ENCODE data around the gene COL12A1.

Gene COL12A1

GRCh38 chr6:75223428-75223827, 17.6 kb upstream of the COL12A1 start:
- TF ChIP-seq, protein P1, sequence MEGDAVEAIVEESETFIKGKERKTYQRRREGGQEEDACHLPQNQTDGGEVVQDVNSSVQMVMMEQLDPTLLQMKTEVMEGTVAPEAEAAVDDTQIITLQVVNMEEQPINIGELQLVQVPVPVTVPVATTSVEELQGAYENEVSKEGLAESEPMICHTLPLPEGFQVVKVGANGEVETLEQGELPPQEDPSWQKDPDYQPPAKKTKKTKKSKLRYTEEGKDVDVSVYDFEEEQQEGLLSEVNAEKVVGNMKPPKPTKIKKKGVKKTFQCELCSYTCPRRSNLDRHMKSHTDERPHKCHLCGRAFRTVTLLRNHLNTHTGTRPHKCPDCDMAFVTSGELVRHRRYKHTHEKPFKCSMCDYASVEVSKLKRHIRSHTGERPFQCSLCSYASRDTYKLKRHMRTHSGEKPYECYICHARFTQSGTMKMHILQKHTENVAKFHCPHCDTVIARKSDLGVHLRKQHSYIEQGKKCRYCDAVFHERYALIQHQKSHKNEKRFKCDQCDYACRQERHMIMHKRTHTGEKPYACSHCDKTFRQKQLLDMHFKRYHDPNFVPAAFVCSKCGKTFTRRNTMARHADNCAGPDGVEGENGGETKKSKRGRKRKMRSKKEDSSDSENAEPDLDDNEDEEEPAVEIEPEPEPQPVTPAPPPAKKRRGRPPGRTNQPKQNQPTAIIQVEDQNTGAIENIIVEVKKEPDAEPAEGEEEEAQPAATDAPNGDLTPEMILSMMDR (IDR thresholded peaks at IDR 0.05) = no peak
- H3K27ac ChIP-seq = no peak overlapping the region
- no peak for DNase-seq (ENCODE audit: low spot score)
- H3K4me3 ChIP-seq = no peak overlapping the region

GRCh38 chr6:75222261-75222660, 16.4 kb upstream of the COL12A1 start:
- DNase-seq (ENCODE audit: low spot score) = no peak
- Histone ChIP-seq H3K4me3 (no peak overlapping the region), H3K27ac (no peak overlapping the region)
- TF ChIP-seq, protein P1 (IDR thresholded peaks at IDR 0.05) = no peak

GRCh38 chr6:75221116-75221515, 15.3 kb upstream of the COL12A1 start:
- TF ChIP-seq, protein P1 (IDR thresholded peaks at IDR 0.05) = no peak
- no peak overlapping the region for H3K4me3 ChIP-seq

GRCh38 chr6:75220357-75220756, 14.5 kb upstream of the COL12A1 start:
- TF ChIP-seq, protein P1 (IDR thresholded peaks at IDR 0.05) = no peak
- Histone ChIP-seq H3K27ac (no peak overlapping the region), H3K4me3 (no peak overlapping the region)
- DNase-seq (ENCODE audit: low spot score) = no peak

More at GRCh38 chr6:75221116-75221515, 15.3 kb upstream of the COL12A1 start:
- H3K27ac ChIP-seq = no peak overlapping the region
- no peak for DNase-seq (ENCODE audit: low spot score)

DNA sequence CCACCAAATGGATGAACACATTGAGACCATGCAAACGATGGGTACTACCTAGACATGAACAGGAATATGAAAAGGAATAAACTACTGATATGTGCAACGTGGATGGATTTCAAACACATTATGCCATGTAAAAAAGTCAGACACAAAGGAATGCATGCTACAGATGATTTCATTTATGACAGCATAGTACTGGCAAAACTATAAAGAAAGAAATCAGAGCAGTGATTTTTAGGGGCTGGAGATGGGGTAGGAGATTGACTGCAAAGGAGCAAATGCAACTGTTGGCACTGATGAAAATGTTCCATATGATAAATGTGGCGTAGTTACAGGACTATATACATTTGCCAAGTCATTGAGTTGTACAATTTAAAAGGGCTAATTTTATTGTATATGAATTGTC, 13.4 kb upstream of the COL12A1 start:
- no peak overlapping the region for H3K27ac ChIP-seq
- TF ChIP-seq, protein P1 (IDR thresholded peaks at IDR 0.05) = no peak
- no peak for DNase-seq (ENCODE audit: low spot score)
- H3K4me3 ChIP-seq = no peak overlapping the region

- no peak overlapping the region for H3K27ac ChIP-seq
- TF ChIP-seq, protein P1 (IDR thresholded peaks at IDR 0.05) = no peak
- no peak overlapping the region for H3K4me3 ChIP-seq
- DNase-seq (ENCODE audit: low spot score) = no peak
Observed at GRCh38 chr6:75217193-75217592, 11.3 kb upstream of the COL12A1 start.

- Histone ChIP-seq H3K27ac (no peak overlapping the region), H3K4me3 (no peak overlapping the region)
- TF ChIP-seq, protein P1 (IDR thresholded peaks at IDR 0.05) = no peak
- DNase-seq (ENCODE audit: low spot score) = no peak
Observed at GRCh38 chr6:75215291-75215690, 9.4 kb upstream of the COL12A1 start.

Measured in coronary artery (tissue), 2 donors.